H1 (cell line): Measurements from ENCODE around the gene ASB4. TPM values are rescaled to one million over a fixed set of nuclear protein-coding genes. Genes with fewer than 3 reads are reported as not detected.
A peak's percentile ranks its signal among the peaks of the same experiment; 100 is the strongest.

ENCODE experiments used
- CTCF ChIA-PET: fragments of 300-600 bp; sonication (Branson Sonifier 250); formaldehyde crosslinking; loops from one replicate; lab custom pipeline; 2021; ENCODE audit not compliant: partially characterized antibody; lab: Charles Lee
- POLR2A ChIA-PET: fragments of 300-600 bp; sonication (Branson Sonifier 250); formaldehyde crosslinking; loops from one replicate; lab custom pipeline; 2021; ENCODE audit warnings: inconsistent platforms; ENCODE audit not compliant: partially characterized antibody; lab: Charles Lee
- DNase-seq, 2 experiments: peaks; one replicate each; pipeline versions ENCODE4 v3.0.0 to v3.0.0-alpha.2; 2010 to 2022; ENCODE audit warnings: low spot score in 2 of 2, low read depth in 1 of 2, mixed read lengths in 1 of 2
- FAIRE-seq: peaks from 2 replicates; lab custom pipeline; 2011; peaks lifted over from hg19 to GRCh38; lab: Jason Lieb, UNC
- H2AFZ ChIP-seq: 2 replicates; pipeline ENCODE4 v1.8.1; 2012; ENCODE audit warnings: low read length, inconsistent platforms
- H2AK5ac ChIP-seq: 2 replicates; pipeline ENCODE4 v1.6.1; 2013; ENCODE audit warnings: low read depth, low read length
- H2BK120ac ChIP-seq: replicated peaks from 2 replicates; pipeline ENCODE3; 2013; ENCODE audit warnings: low read depth, low read length, inconsistent platforms
- H2BK12ac ChIP-seq: 2 replicates; pipeline ENCODE4 v1.6.1; 2013; ENCODE audit warnings: low read depth, low read length
- H2BK15ac ChIP-seq: 2 replicates; pipeline ENCODE4 v1.6.1; 2013; ENCODE audit warnings: low read length
- H2BK20ac ChIP-seq: 2 replicates; pipeline ENCODE4 v1.6.1; 2013; ENCODE audit warnings: low read length
- H2BK5ac ChIP-seq: 2 replicates; pipeline ENCODE4 v1.6.1; 2013; ENCODE audit warnings: low read depth, low read length
- H3K14ac ChIP-seq: 2 replicates; pipeline ENCODE4 v1.6.1; 2013; ENCODE audit warnings: inconsistent platforms; ENCODE audit not compliant: insufficient read length
- H3K18ac ChIP-seq: 2 replicates; pipeline ENCODE4 v1.6.1; 2013; ENCODE audit warnings: low read length; ENCODE audit errors: extremely low read depth
- H3K23ac ChIP-seq: 2 replicates; pipeline ENCODE4 v1.6.1; 2013; ENCODE audit warnings: inconsistent platforms; ENCODE audit not compliant: insufficient read length
- H3K23me2 ChIP-seq: 2 replicates; pipeline ENCODE4 v1.6.1; 2013; ENCODE audit warnings: low read depth, low read length
- H3K27ac ChIP-seq: 2 replicates; pipeline ENCODE4 v1.6.1; 2011; ENCODE audit warnings: low read depth, low read length, inconsistent platforms
- H3K27me3 ChIP-seq, 4 experiments: replicated peaks in 1 of 4; 1 replicate in 1 of 4; 2 replicates in 3 of 4; pipeline versions ENCODE4 v1.6.1 to v1.8.1; 2011 to 2013; ENCODE audit warnings: low read length in 3 of 4, mild to moderate bottlenecking in 3 of 4, inconsistent platforms in 2 of 4, mixed read lengths in 2 of 4, moderate library complexity in 1 of 4; ENCODE audit not compliant: control insufficient read depth in 3 of 4, insufficient read depth in 3 of 4; ENCODE audit errors: extremely low read depth in 1 of 4
- H3K36me3 ChIP-seq, 4 experiments: 2 replicates each; pipeline versions ENCODE4 v1.6.1 to v1.8.1; 2011 to 2013; ENCODE audit warnings: mild to moderate bottlenecking in 4 of 4, low read length in 3 of 4, moderate library complexity in 2 of 4, control low read depth in 1 of 4, inconsistent platforms in 1 of 4; ENCODE audit not compliant: insufficient read depth in 4 of 4, control insufficient read depth in 2 of 4
- H3K4ac ChIP-seq: replicated peaks from 2 replicates; pipeline ENCODE3; 2013; ENCODE audit warnings: low read length, low read depth, mixed read lengths, inconsistent platforms; ENCODE audit not compliant: insufficient read length
- H3K4me1 ChIP-seq, 4 experiments: replicated peaks in 1 of 4; 1 replicate in 1 of 4; 2 replicates in 3 of 4; pipeline versions ENCODE4 v1.6.1 to v1.8.1; 2011 to 2013; ENCODE audit warnings: low read length in 3 of 4, inconsistent platforms in 2 of 4, mixed read lengths in 1 of 4; ENCODE audit not compliant: insufficient read depth in 4 of 4, control insufficient read depth in 3 of 4
- H3K4me2 ChIP-seq, 2 experiments: 2 replicates each; pipeline versions ENCODE4 v1.6.1 to v1.8.1; 2011 to 2013; ENCODE audit warnings: low read depth in 2 of 2, low read length in 2 of 2, control low read depth in 1 of 2, inconsistent platforms in 1 of 2, mild to moderate bottlenecking in 1 of 2; ENCODE audit not compliant: insufficient read depth in 1 of 2
- H3K4me3 ChIP-seq, 4 experiments: fragments of 200-600, 300-600 bp in 1 of 4; sonication (generic), shearing (Covaris generic), sonication (Bioruptor Twin) in 1 of 4; 2 replicates each; pipeline versions ENCODE4 v1.5.1 to v1.8.1; 2011 to 2016; ENCODE audit warnings: low read length in 4 of 4, low read depth in 3 of 4, control low read depth in 2 of 4, inconsistent platforms in 2 of 4, mild to moderate bottlenecking in 2 of 4, mixed read lengths in 1 of 4, moderate library complexity in 1 of 4; ENCODE audit not compliant: insufficient read depth in 2 of 4; ENCODE audit errors: extremely low read depth in 1 of 4
- H3K56ac ChIP-seq: replicated peaks from 2 replicates; pipeline ENCODE3; 2013; ENCODE audit warnings: low read depth, mild to moderate bottlenecking, mixed read lengths, low read length, inconsistent platforms; ENCODE audit not compliant: insufficient read length
- H3K79me1 ChIP-seq: 2 replicates; pipeline ENCODE4 v1.6.1; 2013; ENCODE audit warnings: low read depth, low read length, control low read depth
- H3K79me2 ChIP-seq, 2 experiments: 2 replicates each; pipeline versions ENCODE4 v1.6.1 to v1.8.1; 2012 to 2013; ENCODE audit warnings: low read length in 2 of 2, mild to moderate bottlenecking in 2 of 2, inconsistent platforms in 1 of 2; ENCODE audit not compliant: insufficient read depth in 2 of 2, control insufficient read depth in 1 of 2
- H3K9ac ChIP-seq, 4 experiments: replicated peaks in 1 of 4; 1 replicate in 1 of 4; 2 replicates in 3 of 4; pipeline versions ENCODE4 v1.6.1 to v1.8.1; 2011 to 2013; ENCODE audit warnings: low read depth in 3 of 4, low read length in 3 of 4, control low read depth in 2 of 4, mild to moderate bottlenecking in 2 of 4, moderate library complexity in 2 of 4, inconsistent platforms in 1 of 4; ENCODE audit errors: extremely low read depth in 1 of 4
- H3K9me3 ChIP-seq, 2 experiments: 2 replicates each; pipeline versions ENCODE4 v1.6.1 to v1.8.1; 2012 to 2013; ENCODE audit warnings: mild to moderate bottlenecking in 2 of 2, moderate library complexity in 2 of 2, control low read depth in 1 of 2, inconsistent platforms in 1 of 2, low read depth in 1 of 2, low read length in 1 of 2, mixed read lengths in 1 of 2; ENCODE audit not compliant: insufficient read depth in 2 of 2
- H4K20me1 ChIP-seq, 2 experiments: replicated peaks in 1 of 2; 2 replicates each; pipeline versions ENCODE3 to v1.8.1; 2011 to 2013; ENCODE audit warnings: inconsistent platforms in 2 of 2, low read length in 2 of 2, mild to moderate bottlenecking in 1 of 2; ENCODE audit not compliant: insufficient read depth in 2 of 2, control insufficient read depth in 1 of 2
- H4K5ac ChIP-seq: 2 replicates; pipeline ENCODE4 v1.6.1; 2013; ENCODE audit warnings: low read length, low read depth, mixed read lengths, inconsistent platforms; ENCODE audit not compliant: insufficient read length
- H4K8ac ChIP-seq: 2 replicates; pipeline ENCODE4 v1.8.0; 2013; ENCODE audit warnings: mild to moderate bottlenecking, moderate library complexity, low read length, inconsistent platforms; ENCODE audit not compliant: insufficient read depth; ENCODE audit errors: extremely low read depth
- H4K91ac ChIP-seq: replicated peaks from 2 replicates; pipeline ENCODE3; 2013; ENCODE audit warnings: low read length, mixed read lengths, inconsistent platforms; ENCODE audit not compliant: insufficient read length
- EGR1 ChIP-seq: IDR thresholded peaks from 2 replicates; pipeline ENCODE4 v1.6.1; 2011; ENCODE audit warnings: low read depth, low read length, borderline replicate concordance
- FOSL1 ChIP-seq: IDR thresholded peaks from 2 replicates; pipeline ENCODE4 v1.6.1; 2011; ENCODE audit warnings: mild to moderate bottlenecking, low read depth, low read length, moderate library complexity; ENCODE audit not compliant: insufficient read depth
- WGBS, 2 experiments: shearing (Covaris generic) in 1 of 2; methylation state at CpG; one replicate each; pipeline versions ENCODE4 v1.1.6 to v1.1.7; 2013 to 2015; ENCODE audit warnings: low lambda C conversion rate in 2 of 2, mixed read lengths in 2 of 2, inconsistent platforms in 1 of 2, low coverage in 1 of 2, missing lambda C conversion rate in 1 of 2; ENCODE audit not compliant: insufficient replicate concordance in 2 of 2, insufficient coverage in 1 of 2, insufficient read length in 1 of 2; ENCODE audit errors: extremely low coverage in 1 of 2, missing lambda C conversion rate in 1 of 2; 5-methylcytosine and 5-hydroxymethylcytosine counted together
- polyA plus RNA-seq, 7 experiments: library from polyadenylated mRNA; depleted of rRNA in 3 of 7; stranded (reverse) in 5 of 7; unstranded in 2 of 7; fragments of >200 nt in 5 of 7; fragments of 200-250 nt in 2 of 7; gene quantifications; 1 replicate in 5 of 7; 2 replicates in 1 of 7; 4 replicates in 1 of 7; pipeline versions ENCODE4 v1.2.1 to v1.2.3, GENCODE V29; 2011 to 2013; ENCODE audit warnings: missing spikeins in 2 of 7, mixed read lengths in 2 of 7
- total RNA-seq: library from RNA; stranded (reverse); fragmentation: NEBNext Ultra II Directional; extraction: Animal tissue kit (Norgen Biotek cat#: 25700); gene quantifications from 2 replicates; pipeline ENCODE4 v1.2.1, GENCODE V29; 2021

Gene ASB4
- total and polyA plus RNA-seq, 2 of the 8 experiments (the other 6 are each of a cell fraction or from before 2014, with no cell fraction given), result not detected

DNA sequence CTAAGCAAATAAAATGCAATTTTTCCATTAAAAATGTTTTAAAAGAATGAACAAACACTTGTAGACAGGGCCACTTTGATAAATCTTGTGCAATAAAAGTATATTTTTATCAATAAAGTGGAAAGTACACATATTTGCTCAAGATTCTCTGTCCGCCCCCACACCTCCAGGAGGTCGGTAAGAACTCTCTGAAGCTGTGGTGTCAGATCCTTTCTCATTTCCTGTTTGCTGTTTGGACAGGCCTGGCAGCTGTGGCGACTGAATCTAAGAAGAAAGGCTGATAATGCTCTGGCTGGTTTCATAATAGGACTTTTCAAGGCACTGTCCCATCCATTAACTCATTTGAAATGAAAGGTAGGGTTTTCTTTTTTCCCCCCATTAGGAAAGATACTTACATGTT is 15.3 kb upstream of the ASB4 start:
- Histone ChIP-seq H3K9me3 (no peaks in the 10 kb centered on the region), H4K20me1 (no peaks in the 10 kb centered on the region), H2AFZ (no peak overlapping the region), H3K9ac (no peak overlapping the region), H3K4me1 (peaks cover 0 to 5% (median 2%) of the 10 kb centered on the region in 4 experiments; a peak in 3 of 7 replicates), H3K27ac (no peak overlapping the region), H4K5ac (no peak overlapping the region), H4K91ac (no peak overlapping the region), H3K14ac (no peak overlapping the region), H3K79me2 (no peaks in the 10 kb centered on the region), H3K4me3 (no peak overlapping the region; a peak in 1 of 8 replicates), H3K36me3 (no peaks in the 10 kb centered on the region), H2BK15ac (no peak overlapping the region), H4K8ac (no peak overlapping the region), H3K56ac (no peak overlapping the region), H2BK20ac (no peak overlapping the region), H2BK12ac (no peak overlapping the region), H3K27me3 (no peaks in the 10 kb centered on the region), H2BK5ac (no peak overlapping the region), H3K4me2 (peak overlapping the region in 1 of 2 experiments; percentile 43; a peak in 1 of 4 replicates), H2BK120ac (no peak overlapping the region), H3K79me1 (no peaks in the 10 kb centered on the region), H3K18ac (no peak overlapping the region), H3K4ac (no peak overlapping the region), H2AK5ac (no peak overlapping the region), H3K23me2 (no peaks in the 10 kb centered on the region), H3K23ac (no peak overlapping the region)
- TF ChIP-seq EGR1 (0 out of 2 replicates have a peak, but pooled peaks have one; percentile 44), FOSL1 (no peak)
- 69% methylated on average over 3 of the region's 3 CpGs; no CpG with 5 or more reads in 1 of the 2 experiments for WGBS, 2 experiments
- CTCF ChIA-PET, result interaction anchor here (1.2 to 1.6 kb wide), 4 partner anchors 21 to 217 kb away, joined by 3 read pairs; no protein-coding TSS in a partner anchor
- POLR2A ChIA-PET, result no interaction called here
- no peak for DNase-seq
- no peak for FAIRE-seq
